Measurements from ENCODE around the gene PTX3.

PTX3 gene

DNA sequence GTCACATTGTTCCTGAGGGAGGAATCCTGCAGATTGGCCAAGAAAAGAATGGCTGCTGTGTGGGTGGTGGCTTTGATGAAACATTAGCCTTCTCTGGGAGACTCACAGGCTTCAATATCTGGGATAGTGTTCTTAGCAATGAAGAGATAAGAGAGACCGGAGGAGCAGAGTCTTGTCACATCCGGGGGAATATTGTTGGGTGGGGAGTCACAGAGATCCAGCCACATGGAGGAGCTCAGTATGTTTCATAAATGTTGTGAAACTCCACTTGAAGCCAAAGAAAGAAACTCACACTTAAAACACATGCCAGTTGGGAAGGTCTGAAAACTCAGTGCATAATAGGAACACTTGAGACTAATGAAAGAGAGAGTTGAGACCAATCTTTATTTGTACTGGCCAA lies 6.1 kb downstream of the PTX3 start:
- TF ChIP-seq, protein P1, sequence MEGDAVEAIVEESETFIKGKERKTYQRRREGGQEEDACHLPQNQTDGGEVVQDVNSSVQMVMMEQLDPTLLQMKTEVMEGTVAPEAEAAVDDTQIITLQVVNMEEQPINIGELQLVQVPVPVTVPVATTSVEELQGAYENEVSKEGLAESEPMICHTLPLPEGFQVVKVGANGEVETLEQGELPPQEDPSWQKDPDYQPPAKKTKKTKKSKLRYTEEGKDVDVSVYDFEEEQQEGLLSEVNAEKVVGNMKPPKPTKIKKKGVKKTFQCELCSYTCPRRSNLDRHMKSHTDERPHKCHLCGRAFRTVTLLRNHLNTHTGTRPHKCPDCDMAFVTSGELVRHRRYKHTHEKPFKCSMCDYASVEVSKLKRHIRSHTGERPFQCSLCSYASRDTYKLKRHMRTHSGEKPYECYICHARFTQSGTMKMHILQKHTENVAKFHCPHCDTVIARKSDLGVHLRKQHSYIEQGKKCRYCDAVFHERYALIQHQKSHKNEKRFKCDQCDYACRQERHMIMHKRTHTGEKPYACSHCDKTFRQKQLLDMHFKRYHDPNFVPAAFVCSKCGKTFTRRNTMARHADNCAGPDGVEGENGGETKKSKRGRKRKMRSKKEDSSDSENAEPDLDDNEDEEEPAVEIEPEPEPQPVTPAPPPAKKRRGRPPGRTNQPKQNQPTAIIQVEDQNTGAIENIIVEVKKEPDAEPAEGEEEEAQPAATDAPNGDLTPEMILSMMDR (conservative IDR thresholded peaks at IDR 0.05; ENCODE audit: low read depth, low read length), result no peak
- no peak for DNase-seq (ENCODE audit: low read depth)
- H3K4me3 ChIP-seq (ENCODE audit: low read length), result no peak overlapping the region

DNA sequence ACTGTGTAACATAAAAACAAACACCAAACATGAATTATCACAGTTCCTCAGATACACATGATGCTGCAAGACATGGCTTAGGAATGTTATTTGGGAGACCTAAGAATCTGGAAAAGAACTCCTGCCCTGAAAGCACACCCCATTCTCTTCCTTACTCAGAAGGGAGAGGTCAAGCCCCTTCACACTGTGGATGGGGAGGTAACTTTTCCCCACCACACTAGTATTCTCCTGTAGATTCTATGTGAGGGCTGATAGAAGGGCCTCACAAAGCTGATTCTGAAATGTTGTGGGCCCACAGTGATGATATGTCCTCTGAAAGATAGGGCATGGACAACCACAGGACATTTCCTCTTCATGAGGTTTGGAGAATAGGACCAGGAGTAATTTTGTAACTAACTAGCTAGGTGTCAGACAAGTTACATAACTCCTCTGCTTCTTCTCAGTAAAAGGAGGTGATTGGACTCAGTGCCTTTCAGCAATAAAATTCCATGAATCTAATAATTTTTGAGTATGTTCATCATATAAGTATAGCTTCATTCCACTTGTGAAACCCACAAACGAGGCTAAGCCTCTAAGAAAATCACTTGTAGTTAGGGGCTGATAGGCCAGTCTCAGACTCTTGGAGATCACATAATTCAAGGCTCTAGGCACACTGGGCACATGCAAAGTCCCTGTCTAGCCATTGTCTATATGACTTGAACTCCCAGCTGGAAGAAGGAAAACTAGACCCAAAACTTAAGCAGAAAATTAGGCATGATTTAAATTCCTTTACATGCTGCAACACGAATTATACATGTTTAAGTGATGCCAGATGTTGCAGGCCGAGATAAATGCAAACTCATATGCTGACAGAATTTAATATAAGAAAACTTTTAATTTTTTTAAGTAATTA lies 7.5 kb downstream of the PTX3 start:
- DNase-seq (ENCODE audit: low read depth), result no peak
- TF ChIP-seq, protein P1 (conservative IDR thresholded peaks at IDR 0.05; ENCODE audit: low read depth, low read length), result no peak
- no peak overlapping the region for H3K4me3 ChIP-seq (ENCODE audit: low read length)

DNA sequence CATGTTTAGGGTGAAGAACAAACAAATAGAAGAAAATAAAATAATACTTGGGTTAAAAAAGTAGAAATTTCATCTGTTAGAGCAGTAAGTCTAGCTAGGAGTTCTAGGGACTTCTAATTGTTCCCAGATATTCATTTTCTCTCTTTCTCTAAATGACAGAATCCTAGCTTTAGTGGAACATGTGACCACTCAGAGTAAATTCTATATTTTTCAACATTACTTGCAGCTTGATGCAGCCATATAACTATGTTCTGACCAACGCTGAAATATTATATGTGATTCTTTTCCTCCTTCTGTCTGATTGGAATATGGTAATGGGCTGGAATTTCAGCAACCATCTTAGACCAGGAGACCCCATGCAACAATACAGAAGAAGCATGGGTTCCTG lies 8.1 kb downstream of the PTX3 start:
- TF ChIP-seq, protein P1 (conservative IDR thresholded peaks at IDR 0.05; ENCODE audit: low read depth, low read length), result no peak
- no peak overlapping the region for H3K4me3 ChIP-seq (ENCODE audit: low read length)
- no peak for DNase-seq (ENCODE audit: low read depth)

DNA sequence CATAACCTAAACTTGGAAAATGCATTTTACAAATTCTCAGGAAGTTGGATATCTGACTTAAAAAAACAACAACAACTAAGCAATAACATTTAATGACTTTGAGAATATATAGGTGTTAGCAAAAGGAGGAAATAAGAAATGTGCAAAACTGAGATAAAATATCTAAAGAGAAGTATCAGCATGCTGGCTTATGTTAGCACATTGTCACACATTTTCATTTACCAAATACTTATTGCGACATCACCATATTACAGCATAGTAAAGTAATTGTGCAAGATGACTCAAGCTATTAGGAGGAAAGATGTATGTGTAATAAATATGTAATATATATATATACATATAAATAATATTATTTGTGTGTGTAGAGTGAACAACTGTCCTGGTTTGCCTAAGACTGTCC lies 9.2 kb downstream of the PTX3 start:
- H3K4me3 ChIP-seq (ENCODE audit: low read length), result no peak overlapping the region
- TF ChIP-seq, protein P1 (conservative IDR thresholded peaks at IDR 0.05; ENCODE audit: low read depth, low read length), result no peak
- no peak for DNase-seq (ENCODE audit: low read depth)

DNA sequence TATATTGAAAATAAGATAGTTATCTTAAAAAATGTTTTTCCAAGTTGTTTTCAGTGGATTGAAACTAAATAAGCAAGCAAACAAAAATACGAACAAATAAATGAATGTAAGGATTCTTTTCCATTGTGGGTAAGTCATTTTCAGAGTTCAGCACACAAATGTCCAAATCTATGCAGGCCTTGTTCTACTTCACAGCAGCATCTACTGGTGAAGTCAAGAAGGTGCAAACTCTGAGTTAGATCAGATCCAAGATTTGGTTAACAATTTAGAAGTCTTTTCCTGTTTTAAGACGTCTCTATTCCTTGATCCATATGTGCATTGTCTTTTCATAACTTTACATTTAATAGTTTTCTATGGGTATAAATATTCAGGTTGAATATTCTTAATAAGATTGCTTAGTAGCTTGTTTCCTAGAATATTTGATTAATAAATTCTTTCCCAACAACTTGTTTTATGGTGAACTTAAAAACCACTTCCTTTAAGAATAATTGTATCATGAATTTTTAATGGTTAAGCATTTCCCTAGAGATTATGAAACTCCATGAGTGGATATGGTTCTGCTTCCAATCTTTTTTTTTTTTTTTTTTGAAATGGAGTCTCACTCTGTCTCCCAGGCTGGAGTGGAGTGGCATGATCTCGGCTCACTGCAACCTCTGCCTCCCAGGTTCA lies 10.5 kb downstream of the PTX3 start:
- TF ChIP-seq, protein P1 (conservative IDR thresholded peaks at IDR 0.05; ENCODE audit: low read depth, low read length), result peak; percentile 91
- H3K4me3 ChIP-seq (ENCODE audit: low read length), result no peak overlapping the region
- no peak for DNase-seq (ENCODE audit: low read depth)

DNA sequence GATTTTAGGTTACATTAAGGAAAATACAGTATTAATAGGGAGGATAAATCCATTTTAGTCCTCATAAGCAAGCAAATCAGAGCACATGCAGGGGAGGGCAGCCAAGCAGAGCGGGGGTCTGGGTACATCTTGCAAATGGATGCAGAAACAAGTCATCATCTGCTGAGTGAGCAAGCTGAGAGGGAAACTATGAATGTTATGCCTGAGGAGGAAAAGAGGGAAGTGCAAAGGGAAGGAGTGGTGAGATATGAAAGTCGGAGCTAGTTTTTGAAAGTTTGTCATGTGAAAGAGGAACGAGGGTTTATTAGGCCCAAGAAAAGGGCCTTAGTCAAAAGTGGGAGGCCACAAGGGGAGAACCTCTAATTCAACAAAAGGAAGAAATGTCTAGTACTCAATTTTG lies 15.4 kb downstream of the PTX3 start:
- no peak overlapping the region for H3K4me3 ChIP-seq (ENCODE audit: low read length)
- DNase-seq (ENCODE audit: low read depth), result no peak
- TF ChIP-seq, protein P1 (conservative IDR thresholded peaks at IDR 0.05; ENCODE audit: low read depth, low read length), result no peak
